A549 treated with CpdA at 1 μM for 4 hours (cell line): ENCODE results near the gene ZNF160. TPM values are rescaled to one million over a fixed set of nuclear protein-coding genes. Genes with fewer than 3 reads are reported as not detected.

Source experiments
- total RNA-seq: library from RNA; stranded (reverse); fragments of 200-300 nt; extraction: Qiagen RNA extraction; gene quantifications from 5 replicates; pipeline ENCODE4 v1.2.3, GENCODE V29; 2022; ENCODE audit warnings: low read depth

The ZNF160 gene
- 6.7 to 11.0 TPM (median 7.7 TPM) in 5 replicates for total RNA-seq

GRCh38 chr19:53103234-53104203, at the start of gene ZNF160:
Gene ZNF160, minus strand, starts transcription at chr19:53103422. Its CDS starts 17,146 bp downstream, at chr19:53086276.

GRCh38 chr19:53132141-53132991, 29.1 kb upstream of the ZNF160 start, which contains the start of gene ZNF415:
Gene ZNF415, minus strand, starts transcription at chr19:53132910. Its CDS starts 10,234 bp downstream, at chr19:53122676.

Other genes with a start within 250 kb of the ZNF160 start
- gene ZNF468, start 245.8 kb downstream of the ZNF160 start, total RNA-seq = 0.44 to 1.1 TPM (median 0.58 TPM) in 5 replicates
- not detected in 5 replicates for gene ZNF320, start 205.8 kb downstream of the ZNF160 start, total RNA-seq
- 0.01 TPM in 1 of 5 replicates, not detected in the others for gene ZNF888, start 180.0 kb downstream of the ZNF160 start, total RNA-seq
- gene ZNF816, start 140.5 kb downstream of the ZNF160 start, total RNA-seq = 0.08 to 0.13 TPM in 2 of 5 replicates, not detected in the others
- gene ERVV-1, start 89.5 kb downstream of the ZNF160 start, total RNA-seq = not detected in 5 replicates
- gene ERVV-2, start 58.7 kb downstream of the ZNF160 start, total RNA-seq = not detected in 5 replicates
- not detected in 5 replicates for gene ZNF415, start 29.5 kb upstream of the ZNF160 start, total RNA-seq
- gene ZNF347, start 55.6 kb upstream of the ZNF160 start, total RNA-seq = not detected in 5 replicates
- not detected in 5 replicates for gene ZNF665, start 89.9 kb upstream of the ZNF160 start, total RNA-seq
- gene ZNF677, start 151.5 kb upstream of the ZNF160 start, total RNA-seq = not detected in 5 replicates
- not detected in 5 replicates for gene VN1R2, start 154.9 kb upstream of the ZNF160 start, total RNA-seq
- not detected in 5 replicates for gene VN1R4, start 164.3 kb upstream of the ZNF160 start, total RNA-seq
- gene ZNF845, start 230.3 kb upstream of the ZNF160 start, total RNA-seq = 3.0 to 4.7 TPM (median 3.8 TPM) in 5 replicates